ENCODE results near the gene GRAP2.
"Not testable (repeated sequence)": the region's sequence is repeated elsewhere in the genome, so short reads cannot be mapped to it uniquely, and the experiment has no call there.

GRAP2 gene

GRCh38 chr22:39947220-39948216, 46.6 kb downstream of the GRAP2 start:
- no peak for DNase-seq

GRCh38 chr22:39949964-39950737, 49.3 kb downstream of the GRAP2 start:
- no peak for DNase-seq

GRCh38 chr22:39951603-39952293, 50.9 kb downstream of the GRAP2 start:
- not testable (repeated sequence) for DNase-seq

GRCh38 chr22:39952347-39952746, 51.5 kb downstream of the GRAP2 start:
- no peak for DNase-seq

DNA sequence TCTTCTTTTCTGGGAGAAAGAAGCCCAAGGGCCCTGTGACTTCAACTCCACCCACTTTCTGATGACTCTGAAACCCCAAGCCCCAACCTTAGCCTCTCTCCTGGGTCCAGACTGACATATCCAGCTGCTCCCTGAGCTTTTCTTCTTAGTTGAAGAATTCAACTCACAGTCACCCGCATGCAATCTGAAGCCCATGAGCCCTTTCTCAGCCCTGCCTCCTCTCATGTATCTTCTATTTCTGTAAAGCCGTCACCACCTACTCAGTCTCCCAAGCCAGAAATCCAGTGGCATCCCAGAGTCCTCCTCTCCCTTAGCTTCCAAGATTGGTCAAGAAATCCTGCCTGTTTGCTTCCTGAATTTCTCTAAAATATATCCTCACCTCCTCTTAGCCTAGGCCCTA, 52.2 kb downstream of the GRAP2 start:
- no peak for DNase-seq

DNA sequence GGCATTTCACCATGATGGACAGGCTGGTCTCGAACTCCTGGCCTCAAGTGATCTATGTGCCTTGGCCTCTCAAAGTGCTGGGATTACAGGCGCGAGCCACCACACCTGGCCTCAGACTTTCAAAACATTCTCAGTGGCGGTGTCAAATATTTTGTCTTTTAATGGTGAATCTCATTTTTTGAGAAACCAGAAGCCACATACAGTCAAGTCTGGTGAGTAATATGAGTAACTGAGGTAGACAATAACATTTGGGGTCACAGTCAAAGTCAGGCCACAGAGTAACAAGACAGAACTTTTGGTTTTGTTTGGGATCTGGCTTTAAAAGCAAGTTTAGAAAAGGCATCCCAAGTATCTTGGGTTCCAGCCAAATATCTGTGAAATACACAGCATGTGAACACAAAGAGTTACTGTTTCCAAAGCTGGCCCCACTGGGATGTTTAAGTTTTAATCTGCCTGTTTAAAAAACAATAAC, 53.7 kb downstream of the GRAP2 start:
- no peak for DNase-seq

DNA sequence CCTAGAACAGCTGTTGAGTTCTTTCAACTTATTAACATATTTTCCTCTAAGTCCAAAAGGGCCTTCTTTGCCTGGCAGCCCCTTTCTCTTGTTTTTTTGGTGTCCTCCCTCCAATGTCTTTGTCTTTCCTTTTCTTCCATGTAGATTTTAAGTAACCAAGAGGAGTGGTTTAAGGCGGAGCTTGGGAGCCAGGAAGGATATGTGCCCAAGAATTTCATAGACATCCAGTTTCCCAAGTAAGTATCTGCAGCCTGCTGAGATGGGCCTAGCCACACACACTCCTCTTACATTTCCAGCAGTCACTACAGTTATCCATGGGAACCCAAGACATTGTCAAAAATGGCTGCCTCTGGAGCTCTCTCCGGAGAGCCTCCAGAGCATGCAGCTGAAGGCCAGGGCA, 54.8 kb downstream of the GRAP2 start:
- no peak for DNase-seq

DNA sequence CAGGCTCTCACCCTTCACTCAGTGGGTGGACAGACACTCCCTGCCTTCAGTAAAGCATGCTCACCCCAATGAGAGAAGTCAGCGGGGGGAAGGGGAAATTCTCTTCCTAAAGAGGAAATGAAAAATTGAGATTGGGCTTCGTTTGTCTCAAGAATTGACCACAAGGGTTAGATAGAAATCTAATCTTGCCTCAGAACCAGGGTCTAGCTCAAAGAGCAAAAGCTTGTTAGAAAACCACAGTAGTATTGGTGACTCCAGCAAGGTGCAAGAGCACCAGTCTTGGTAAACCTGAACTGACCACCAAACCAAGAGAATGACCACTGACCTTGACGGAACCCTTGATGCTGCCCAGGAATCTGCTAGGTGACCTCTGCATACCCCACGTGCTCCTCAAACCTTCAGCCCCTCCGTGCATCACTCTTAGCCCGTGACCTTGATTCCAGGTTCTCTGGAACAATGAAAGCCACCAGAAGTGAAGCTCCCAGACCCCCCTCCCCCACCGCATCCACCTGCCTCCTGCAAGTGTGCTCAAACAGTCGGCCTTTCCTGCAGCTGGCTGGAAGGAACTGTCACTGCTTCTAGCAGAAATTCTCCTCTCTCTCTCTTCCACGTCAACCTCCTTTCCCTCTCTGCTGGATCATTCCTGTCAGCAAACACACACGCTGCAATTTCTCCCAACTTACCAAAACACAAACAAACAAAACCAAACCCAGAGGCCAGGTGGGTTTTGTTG, 56.2 kb downstream of the GRAP2 start:
- DNase-seq: peak; percentile 61

DNA sequence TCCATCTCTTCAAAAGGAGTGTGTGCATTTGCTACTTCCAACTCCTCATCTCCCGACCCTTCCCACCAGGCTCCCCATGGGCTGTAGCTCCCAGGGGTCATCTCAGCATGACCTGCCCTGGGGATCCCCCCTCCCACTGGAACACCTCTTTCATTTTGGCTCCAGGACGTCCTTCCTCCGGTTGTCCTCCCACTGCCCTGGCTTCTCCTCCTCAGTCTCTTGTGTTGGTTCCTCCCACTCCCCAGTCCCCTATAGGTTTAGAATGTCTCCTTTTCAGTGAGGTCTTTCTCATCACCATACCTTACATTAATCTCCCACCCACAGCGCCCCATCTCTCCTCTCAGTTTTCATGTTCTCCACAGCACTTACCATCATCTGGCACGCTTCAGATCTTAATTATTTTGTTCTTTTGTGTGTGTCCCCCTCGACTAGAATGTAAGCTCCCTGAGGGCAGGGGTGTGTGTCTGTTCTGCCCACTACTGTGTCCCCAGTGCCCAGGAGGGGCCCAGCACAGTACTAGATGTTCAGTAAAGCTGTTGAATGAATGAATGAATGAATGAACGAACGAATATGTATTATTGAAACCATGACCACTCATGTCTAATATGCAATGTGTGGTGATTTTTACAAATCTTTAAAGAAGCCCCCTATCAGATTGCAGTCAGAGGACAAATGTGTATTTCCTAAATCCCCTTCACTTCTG, 57.3 kb downstream of the GRAP2 start:
- DNase-seq: no peak

DNA sequence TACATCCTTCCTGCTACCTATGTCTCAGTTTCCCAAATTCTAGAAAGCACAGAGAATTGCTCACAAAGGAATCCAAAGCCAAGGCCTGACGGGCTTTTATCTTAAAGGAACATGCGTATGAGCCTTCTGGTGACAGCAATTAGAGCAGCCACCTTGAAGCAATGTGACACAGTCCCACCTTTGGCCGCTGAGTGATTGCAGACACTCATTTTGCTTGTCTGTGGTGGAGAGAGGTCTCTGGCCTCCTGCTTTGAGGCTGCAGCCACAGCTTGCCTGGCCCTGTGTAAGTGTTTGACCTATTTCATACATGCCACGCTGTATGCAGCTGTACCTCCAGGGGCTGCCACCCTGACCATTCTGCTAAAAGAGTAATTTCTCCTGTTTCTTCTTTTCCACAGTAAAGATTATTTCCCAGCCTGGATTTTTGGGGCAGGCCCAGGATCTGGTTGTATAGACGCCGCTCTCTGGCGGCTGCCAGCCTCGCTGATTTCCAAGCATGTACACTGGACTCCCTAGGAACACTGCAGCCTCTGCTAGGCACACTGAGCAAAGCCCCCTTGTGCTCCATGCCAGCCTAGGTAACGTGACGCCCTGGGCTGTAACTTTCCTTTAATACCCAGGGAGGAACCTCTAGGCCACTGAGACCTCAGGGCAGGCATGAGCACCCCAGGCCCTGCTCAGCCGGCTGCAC, 58.2 kb downstream of the GRAP2 start:
- DNase-seq: no peak

- no peak for DNase-seq
Measured at GRCh38 chr22:39959640-39960447, 59.0 kb downstream of the GRAP2 start, which contains the start of gene TMA7B. Gene TMA7B (plus strand): TSS chr22:39960397. CDS start chr22:39964375, 3,978 bp downstream.

DNA sequence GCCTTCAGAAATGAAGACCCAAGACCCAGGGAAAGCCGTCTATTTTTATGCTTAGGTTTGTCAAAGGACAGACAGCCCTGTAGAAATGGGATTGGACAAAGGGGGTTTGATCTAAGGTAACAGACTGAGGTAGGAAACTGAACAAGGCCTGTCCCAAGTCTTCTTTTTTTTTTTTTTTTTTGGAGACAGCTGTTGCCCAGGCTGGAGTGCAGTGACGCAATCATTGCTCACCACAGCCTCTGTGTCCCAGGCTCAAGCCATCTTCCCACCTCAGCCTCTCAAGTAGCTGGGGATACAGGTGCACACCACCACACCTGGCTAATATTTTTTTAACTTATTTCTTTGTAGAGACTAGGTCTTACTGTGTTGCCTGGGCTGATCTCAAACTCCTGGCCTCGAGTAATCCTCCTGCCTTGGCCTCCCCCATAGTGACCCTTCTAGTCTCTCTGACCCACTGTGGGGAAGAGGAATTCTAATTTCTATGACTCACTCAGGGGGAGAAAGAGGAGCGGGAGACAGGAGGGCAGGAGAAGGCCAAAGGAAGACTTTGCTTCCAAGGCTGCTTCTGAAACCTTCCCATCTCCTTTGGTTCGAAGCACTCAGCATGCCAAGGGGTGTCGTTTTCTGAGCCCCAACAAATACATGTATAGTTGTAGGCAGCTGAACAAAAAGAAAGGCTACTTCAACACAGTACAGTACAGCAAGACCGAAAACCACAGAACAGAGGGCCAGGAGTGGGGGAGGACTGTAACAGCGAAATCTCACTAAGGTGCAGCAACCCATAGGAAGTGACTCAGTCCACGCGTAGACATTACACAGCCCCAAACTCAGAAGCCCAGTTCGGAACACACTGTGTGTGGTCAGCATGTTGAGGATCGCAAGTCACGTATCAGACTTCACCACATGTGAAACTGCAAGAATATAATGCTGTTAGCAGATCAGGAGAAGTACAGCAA, 60.2 kb downstream of the GRAP2 start:
- DNase-seq: no peak

- DNase-seq: no peak
Measured at GRCh38 chr22:39962071-39962470, 61.2 kb downstream of the GRAP2 start.

DNA sequence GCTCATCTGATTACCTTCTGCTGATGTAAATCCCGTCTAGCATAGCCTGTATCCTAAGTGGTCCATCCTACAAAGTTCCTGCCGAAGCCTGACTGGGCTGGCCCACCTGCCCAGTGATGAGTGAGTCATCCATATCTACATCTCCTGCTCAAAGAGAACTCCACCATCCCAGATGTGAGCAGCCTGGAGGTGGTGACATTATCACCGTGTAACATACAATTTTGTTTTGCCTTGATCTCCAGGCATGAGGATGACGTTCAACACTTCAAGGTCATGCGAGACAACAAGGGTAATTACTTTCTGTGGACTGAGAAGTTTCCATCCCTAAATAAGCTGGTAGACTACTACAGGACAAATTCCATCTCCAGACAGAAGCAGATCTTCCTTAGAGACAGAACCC, 64.9 kb downstream of the GRAP2 start:
- no peak for DNase-seq

- no peak for DNase-seq
Measured at GRCh38 chr22:39966470-39966869, 65.6 kb downstream of the GRAP2 start.

DNA sequence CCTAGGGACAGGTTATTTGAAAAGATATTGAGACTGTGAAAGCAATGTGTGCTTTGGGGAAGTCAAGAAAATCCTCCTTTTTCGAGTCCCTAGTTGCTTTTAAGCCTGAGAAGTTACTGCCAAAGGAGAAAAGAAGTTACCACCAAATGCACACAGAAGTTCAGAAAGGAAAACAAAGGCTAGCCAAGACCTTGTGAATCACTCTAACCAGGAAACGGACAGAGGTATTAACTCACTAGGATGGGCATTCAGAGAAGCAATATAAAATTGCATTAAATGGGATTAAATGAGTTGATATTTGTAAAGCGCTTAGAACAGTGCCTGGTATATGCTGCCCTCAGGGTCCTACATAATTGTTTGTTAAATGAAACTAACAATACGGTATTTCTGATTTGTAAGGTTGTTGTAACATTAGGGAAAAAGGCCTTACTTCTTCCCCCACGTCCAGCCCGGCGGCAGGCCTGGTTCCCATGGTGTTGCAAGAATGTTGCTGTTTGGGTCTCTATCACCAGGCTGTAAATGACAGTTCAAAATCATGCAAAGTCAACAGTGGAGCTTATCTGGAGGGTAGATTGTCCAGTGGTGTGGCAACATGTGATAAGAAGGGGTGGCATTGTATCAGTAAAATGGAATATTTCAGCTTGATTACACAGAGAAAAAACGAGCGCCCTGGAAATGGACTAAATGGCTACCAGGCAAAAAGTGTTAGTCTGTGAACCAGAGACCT, 66.4 kb downstream of the GRAP2 start:
- DNase-seq: no peak

GRCh38 chr22:39967996-39968972, 67.4 kb downstream of the GRAP2 start:
- no peak for DNase-seq
